ENCODE measurements around the gene DGKG. TPM values are rescaled to one million over a fixed set of nuclear protein-coding genes. Genes with fewer than 3 reads are reported as not detected.

The DGKG gene
- total and polyA plus RNA-seq, 2 of the 8 experiments (the other 6 are each of a cell fraction or from before 2014, with no cell fraction given) = 0.30 to 0.48 TPM

DNA sequence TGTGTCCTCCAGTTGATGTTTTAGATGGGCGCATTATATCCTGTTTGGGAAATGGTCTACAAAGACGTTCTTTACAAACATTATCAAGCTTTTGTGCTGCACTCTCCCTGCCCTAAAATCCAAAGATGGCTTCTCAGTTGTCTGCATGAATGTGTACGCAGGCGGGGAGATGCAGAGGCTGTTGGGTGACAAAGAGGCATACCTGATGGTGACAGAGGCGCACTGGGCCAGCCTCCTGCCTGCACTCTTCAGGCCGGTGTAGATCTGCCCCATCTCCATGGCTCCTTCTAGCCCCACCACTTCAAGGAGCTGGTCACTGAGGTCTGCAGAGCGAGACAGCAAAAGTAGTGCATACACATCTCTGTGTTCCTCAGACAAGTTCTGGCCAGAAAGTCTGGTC lies 197.3 kb downstream of the DGKG start (continued):
- TF ChIP-seq, protein P1, sequence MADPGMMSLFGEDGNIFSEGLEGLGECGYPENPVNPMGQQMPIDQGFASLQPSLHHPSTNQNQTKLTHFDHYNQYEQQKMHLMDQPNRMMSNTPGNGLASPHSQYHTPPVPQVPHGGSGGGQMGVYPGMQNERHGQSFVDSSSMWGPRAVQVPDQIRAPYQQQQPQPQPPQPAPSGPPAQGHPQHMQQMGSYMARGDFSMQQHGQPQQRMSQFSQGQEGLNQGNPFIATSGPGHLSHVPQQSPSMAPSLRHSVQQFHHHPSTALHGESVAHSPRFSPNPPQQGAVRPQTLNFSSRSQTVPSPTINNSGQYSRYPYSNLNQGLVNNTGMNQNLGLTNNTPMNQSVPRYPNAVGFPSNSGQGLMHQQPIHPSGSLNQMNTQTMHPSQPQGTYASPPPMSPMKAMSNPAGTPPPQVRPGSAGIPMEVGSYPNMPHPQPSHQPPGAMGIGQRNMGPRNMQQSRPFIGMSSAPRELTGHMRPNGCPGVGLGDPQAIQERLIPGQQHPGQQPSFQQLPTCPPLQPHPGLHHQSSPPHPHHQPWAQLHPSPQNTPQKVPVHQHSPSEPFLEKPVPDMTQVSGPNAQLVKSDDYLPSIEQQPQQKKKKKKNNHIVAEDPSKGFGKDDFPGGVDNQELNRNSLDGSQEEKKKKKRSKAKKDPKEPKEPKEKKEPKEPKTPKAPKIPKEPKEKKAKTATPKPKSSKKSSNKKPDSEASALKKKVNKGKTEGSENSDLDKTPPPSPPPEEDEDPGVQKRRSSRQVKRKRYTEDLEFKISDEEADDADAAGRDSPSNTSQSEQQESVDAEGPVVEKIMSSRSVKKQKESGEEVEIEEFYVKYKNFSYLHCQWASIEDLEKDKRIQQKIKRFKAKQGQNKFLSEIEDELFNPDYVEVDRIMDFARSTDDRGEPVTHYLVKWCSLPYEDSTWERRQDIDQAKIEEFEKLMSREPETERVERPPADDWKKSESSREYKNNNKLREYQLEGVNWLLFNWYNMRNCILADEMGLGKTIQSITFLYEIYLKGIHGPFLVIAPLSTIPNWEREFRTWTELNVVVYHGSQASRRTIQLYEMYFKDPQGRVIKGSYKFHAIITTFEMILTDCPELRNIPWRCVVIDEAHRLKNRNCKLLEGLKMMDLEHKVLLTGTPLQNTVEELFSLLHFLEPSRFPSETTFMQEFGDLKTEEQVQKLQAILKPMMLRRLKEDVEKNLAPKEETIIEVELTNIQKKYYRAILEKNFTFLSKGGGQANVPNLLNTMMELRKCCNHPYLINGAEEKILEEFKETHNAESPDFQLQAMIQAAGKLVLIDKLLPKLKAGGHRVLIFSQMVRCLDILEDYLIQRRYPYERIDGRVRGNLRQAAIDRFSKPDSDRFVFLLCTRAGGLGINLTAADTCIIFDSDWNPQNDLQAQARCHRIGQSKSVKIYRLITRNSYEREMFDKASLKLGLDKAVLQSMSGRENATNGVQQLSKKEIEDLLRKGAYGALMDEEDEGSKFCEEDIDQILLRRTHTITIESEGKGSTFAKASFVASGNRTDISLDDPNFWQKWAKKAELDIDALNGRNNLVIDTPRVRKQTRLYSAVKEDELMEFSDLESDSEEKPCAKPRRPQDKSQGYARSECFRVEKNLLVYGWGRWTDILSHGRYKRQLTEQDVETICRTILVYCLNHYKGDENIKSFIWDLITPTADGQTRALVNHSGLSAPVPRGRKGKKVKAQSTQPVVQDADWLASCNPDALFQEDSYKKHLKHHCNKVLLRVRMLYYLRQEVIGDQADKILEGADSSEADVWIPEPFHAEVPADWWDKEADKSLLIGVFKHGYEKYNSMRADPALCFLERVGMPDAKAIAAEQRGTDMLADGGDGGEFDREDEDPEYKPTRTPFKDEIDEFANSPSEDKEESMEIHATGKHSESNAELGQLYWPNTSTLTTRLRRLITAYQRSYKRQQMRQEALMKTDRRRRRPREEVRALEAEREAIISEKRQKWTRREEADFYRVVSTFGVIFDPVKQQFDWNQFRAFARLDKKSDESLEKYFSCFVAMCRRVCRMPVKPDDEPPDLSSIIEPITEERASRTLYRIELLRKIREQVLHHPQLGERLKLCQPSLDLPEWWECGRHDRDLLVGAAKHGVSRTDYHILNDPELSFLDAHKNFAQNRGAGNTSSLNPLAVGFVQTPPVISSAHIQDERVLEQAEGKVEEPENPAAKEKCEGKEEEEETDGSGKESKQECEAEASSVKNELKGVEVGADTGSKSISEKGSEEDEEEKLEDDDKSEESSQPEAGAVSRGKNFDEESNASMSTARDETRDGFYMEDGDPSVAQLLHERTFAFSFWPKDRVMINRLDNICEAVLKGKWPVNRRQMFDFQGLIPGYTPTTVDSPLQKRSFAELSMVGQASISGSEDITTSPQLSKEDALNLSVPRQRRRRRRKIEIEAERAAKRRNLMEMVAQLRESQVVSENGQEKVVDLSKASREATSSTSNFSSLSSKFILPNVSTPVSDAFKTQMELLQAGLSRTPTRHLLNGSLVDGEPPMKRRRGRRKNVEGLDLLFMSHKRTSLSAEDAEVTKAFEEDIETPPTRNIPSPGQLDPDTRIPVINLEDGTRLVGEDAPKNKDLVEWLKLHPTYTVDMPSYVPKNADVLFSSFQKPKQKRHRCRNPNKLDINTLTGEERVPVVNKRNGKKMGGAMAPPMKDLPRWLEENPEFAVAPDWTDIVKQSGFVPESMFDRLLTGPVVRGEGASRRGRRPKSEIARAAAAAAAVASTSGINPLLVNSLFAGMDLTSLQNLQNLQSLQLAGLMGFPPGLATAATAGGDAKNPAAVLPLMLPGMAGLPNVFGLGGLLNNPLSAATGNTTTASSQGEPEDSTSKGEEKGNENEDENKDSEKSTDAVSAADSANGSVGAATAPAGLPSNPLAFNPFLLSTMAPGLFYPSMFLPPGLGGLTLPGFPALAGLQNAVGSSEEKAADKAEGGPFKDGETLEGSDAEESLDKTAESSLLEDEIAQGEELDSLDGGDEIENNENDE (IDR thresholded peaks at IDR 0.05; ENCODE audit: insufficient replicate concordance, low read length) = no peak
- TF ChIP-seq CHD2 (IDR thresholded peaks at IDR 0.05; ENCODE audit: low read length) (no peak), ASH2L (IDR thresholded peaks at IDR 0.05; ENCODE audit: low read length) (no peak), SP2 (IDR thresholded peaks at IDR 0.05; ENCODE audit: low read length) (no peak)
